ENCODE data around the gene SUPT4H1. TPM values are rescaled to one million over a fixed set of nuclear protein-coding genes. Genes with fewer than 3 reads are reported as not detected.

Gene SUPT4H1
- total RNA-seq, 1 experiment from 2014 or later, result 109 TPM

GRCh38 chr17:58362368-58363014, 10.5 kb upstream of the SUPT4H1 start:
- WGBS (ENCODE audit: extremely low coverage, insufficient read length, low lambda C conversion rate), result no CpG with 5 or more reads among the region's 16 CpGs
- Histone ChIP-seq H3K79me1 (ENCODE audit: insufficient read depth, low read depth, low read length, poor library complexity, severe bottlenecking) (no peaks in the 10 kb centered on the region), H3K9me3 (ENCODE audit: control insufficient read depth, low read depth, low read length) (no peaks in the 10 kb centered on the region), H3K9ac (ENCODE audit: extremely low read depth, insufficient read length, low read length) (no peak overlapping the region), H2BK15ac (ENCODE audit: low read depth, low read length) (no peak overlapping the region), H3K56ac (ENCODE audit: insufficient read length, low read depth, low read length) (no peak overlapping the region), H3K23me2 (ENCODE audit: insufficient read length, low read depth, low read length, poor library complexity, severe bottlenecking) (no peaks in the 10 kb centered on the region), H4K5ac (ENCODE audit: insufficient read length, low read depth, low read length) (no peak overlapping the region), H2BK20ac (ENCODE audit: low read depth, low read length, poor library complexity, severe bottlenecking) (no peak overlapping the region), H2BK120ac (ENCODE audit: low read depth, low read length, poor library complexity, severe bottlenecking) (no peak overlapping the region), H4K91ac (ENCODE audit: insufficient read length, low read depth, low read length) (no peak overlapping the region), H3T11ph (ENCODE audit: low read length) (no peak overlapping the region), H3K4me1 (ENCODE audit: insufficient read depth, low read length) (no peaks in the 10 kb centered on the region; the same call in 1 of the 2 replicates), H4K20me1 (ENCODE audit: control insufficient read depth, insufficient read depth, insufficient read length) (no peaks in the 10 kb centered on the region), H3K4me2 (ENCODE audit: insufficient read depth, insufficient read length, low read length) (no peak overlapping the region), H3K27ac (ENCODE audit: insufficient read length, low read depth, low read length) (no peak overlapping the region), H3K4ac (ENCODE audit: low read depth, low read length) (no peak overlapping the region), H2BK5ac (ENCODE audit: insufficient read length, low read length) (no peak overlapping the region), H3K18ac (ENCODE audit: insufficient read length, low read depth, low read length) (no peak overlapping the region), H2AFZ (ENCODE audit: low read length) (no peak overlapping the region), H3K27me3 (ENCODE audit: insufficient read depth, low read length) (no peaks in the 10 kb centered on the region), H3K79me2 (ENCODE audit: insufficient read depth, low read length) (no peaks in the 10 kb centered on the region), H2BK12ac (ENCODE audit: insufficient read length, low read depth, low read length) (no peak overlapping the region), H2AK5ac (ENCODE audit: insufficient read length, low read length) (no peak overlapping the region), H3K14ac (ENCODE audit: insufficient read depth, low read length) (no peak overlapping the region), H4K8ac (replicated peaks; ENCODE audit: insufficient read length, low read depth, low read length) (no peak overlapping the region), H3K23ac (ENCODE audit: insufficient read length, low read depth, low read length) (no peak overlapping the region)
- Mint-ChIP-seq H3K36me3 (ENCODE audit: insufficient read depth in 1 of 3, low read depth in 3 of 3) (no peaks in the 10 kb centered on the region; a peak in 1 of 7 replicates), H3K4me1 (peaks cover 14 to 19% of the 10 kb centered on the region in 2 experiments), H3K4me3 (no peak overlapping the region), H3K27ac (peak overlapping the region in 2 of 3 experiments; percentile 19 to 76; a peak in 3 of 7 replicates), H3K9me3 (no peaks in the 10 kb centered on the region), H3K27me3 (ENCODE audit: low read depth) (peaks cover 5% of the 10 kb centered on the region)
- DNase-seq, result no peak
- TF ChIP-seq, protein P1, sequence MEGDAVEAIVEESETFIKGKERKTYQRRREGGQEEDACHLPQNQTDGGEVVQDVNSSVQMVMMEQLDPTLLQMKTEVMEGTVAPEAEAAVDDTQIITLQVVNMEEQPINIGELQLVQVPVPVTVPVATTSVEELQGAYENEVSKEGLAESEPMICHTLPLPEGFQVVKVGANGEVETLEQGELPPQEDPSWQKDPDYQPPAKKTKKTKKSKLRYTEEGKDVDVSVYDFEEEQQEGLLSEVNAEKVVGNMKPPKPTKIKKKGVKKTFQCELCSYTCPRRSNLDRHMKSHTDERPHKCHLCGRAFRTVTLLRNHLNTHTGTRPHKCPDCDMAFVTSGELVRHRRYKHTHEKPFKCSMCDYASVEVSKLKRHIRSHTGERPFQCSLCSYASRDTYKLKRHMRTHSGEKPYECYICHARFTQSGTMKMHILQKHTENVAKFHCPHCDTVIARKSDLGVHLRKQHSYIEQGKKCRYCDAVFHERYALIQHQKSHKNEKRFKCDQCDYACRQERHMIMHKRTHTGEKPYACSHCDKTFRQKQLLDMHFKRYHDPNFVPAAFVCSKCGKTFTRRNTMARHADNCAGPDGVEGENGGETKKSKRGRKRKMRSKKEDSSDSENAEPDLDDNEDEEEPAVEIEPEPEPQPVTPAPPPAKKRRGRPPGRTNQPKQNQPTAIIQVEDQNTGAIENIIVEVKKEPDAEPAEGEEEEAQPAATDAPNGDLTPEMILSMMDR (conservative IDR thresholded peaks at IDR 0.05), result no peak

Measured in H9 (cell line).